HG02642 (cell line): ENCODE data around the gene SLC44A2.

ENCODE experiments used
- ATAC-seq: cut with Tn5 transposase; IDR thresholded peaks from one replicate; pipeline ENCODE4 v1.9.1; 2021; ENCODE audit warnings: mild to moderate bottlenecking; ENCODE audit not compliant: unreplicated experiment, poor library complexity

Gene SLC44A2

DNA sequence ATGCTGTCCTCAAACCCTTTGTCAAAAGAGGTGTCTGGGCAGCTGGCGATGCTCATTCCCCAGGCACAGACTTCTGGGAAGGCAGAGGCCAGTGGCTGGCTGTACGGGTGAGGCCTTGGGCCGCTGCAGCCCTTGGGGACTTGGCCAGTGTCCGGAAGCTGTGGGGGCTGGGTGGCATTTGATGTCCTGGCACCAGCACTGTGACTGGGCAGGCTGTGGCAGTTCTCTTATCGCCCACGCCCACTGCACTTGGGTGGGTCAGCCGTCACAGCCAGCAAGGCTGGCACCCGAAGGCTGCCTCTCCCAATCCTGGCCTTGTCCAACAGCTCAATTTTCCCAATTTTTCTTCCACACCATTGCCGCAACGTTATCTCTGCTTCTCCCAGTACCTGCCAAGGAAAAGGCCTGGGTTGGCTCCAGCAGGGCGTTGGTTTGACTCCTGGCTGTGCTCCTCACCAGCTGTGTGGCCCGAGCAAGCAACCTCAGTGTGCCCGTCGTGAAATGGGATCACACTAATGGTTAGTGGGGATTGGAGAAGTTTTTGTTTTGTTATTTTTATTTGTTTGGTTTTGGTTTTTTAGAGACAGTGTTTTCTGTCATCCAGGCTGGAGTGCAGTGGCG is 12.7 kb upstream of the SLC44A2 start:
- no peak for ATAC-seq

GRCh38 chr19:10615429-10616023 is 9.8 kb upstream of the SLC44A2 start:
- ATAC-seq, result no peak

- no peak for ATAC-seq
Observed at GRCh38 chr19:10617409-10618121, 7.8 kb upstream of the SLC44A2 start.

GRCh38 chr19:10618846-10619245 is 6.5 kb upstream of the SLC44A2 start:
- ATAC-seq, result no peak

GRCh38 chr19:10620786-10621185 is 4.6 kb upstream of the SLC44A2 start:
- ATAC-seq, result no peak

DNA sequence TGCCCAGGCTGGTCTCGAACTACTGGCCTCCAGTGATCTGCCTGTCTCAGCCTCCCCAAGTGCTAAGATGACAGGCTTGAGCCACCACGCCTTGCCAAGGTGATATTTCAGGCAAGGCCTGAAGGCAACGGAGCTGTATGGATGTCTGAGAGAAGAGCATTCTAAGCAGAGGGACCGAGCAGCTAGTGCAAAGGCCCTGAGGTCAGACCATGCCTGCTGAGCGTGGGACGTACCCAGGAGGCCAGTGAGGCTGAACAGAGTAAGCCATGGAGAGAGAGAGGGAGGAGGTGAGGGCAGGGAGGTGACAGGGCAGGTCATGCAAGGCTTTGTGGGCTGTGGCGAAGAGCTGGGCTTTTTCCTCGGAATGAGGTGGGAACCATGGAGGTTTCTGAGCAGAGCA is 3.4 kb upstream of the SLC44A2 start:
- ATAC-seq, result no peak

DNA sequence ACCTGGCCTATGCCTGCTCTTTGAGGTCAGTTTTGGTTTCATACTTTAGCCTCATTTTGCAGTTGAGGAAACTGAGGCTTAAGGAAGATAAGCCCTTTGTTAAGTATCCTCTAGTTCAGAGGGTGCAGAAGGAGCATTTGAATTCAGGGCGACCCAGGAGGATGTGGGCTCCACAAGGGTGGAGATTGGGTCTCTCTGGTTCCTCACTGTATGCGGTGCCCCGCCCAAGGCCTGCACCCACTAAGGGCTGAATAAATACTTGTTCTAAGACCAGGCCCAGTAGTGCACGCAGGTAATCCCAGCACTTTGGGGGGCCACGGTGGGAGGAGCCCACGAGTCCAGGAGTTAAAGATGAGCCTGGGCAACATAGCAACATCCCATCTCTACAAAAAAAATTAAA is 768 bp upstream of the SLC44A2 start:
- no peak for ATAC-seq

DNA sequence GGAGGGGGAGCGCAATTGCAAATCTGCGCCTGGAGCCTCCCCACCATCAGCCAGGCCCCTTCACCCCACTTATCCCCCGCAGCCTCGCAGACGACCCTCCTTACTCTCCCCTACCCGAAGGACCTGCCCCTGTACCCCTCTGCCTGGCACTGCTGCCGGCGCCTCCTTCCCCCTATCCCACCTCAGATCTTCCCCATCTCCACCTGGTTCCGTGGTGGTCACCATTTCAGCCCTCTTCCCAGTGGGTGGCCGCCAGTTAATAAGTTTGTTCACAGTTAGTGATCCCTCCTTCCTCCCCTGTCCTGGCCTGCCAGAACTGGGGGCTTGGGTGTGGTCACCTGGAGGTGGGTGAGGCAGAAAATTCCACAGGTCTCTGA is 397 bp downstream of the SLC44A2 start:
- ATAC-seq, result no peak

- ATAC-seq, result no peak
Observed at GRCh38 chr19:10631874-10632273, 6.5 kb downstream of the SLC44A2 start.

DNA sequence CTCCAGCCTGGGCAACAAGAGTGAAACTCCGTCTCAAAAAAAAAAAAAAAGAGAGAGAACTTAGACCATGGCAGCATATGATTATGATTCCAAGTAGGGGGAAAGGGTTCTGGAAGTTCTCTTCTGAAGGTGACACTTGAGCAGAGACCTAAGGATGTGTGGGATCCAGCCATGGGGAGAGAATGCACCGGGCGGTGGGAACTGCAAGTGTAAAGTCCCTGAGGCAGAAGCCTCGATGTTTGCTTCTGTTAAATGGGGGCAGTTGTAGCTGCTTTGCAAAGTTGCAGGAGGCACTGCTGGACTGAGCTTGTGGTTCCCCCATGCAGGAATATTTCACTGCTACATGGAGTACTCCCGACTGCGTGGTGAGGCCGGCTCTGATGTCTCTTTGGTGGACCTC is 9.1 kb downstream of the SLC44A2 start:
- no peak for ATAC-seq

DNA sequence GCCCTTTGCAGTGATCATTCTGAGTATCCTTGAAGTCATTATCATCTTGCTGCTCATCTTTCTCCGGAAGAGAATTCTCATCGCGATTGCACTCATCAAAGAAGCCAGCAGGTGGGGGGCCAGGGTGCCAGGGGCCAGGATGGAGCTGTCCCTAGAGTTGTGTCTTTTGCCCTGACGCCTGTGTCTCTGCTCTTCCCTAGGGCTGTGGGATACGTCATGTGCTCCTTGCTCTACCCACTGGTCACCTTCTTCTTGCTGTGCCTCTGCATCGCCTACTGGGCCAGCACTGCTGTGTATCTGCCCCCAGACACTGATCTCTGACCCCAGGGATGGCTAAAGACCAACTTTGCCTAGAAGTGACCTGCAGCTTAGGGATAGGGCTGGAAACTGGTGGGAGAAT is 9.6 kb downstream of the SLC44A2 start:
- no peak for ATAC-seq

- no peak for ATAC-seq
Observed at GRCh38 chr19:10636304-10636972, 11.1 kb downstream of the SLC44A2 start.

GRCh38 chr19:10637894-10638293 is 12.5 kb downstream of the SLC44A2 start:
- no peak for ATAC-seq

GRCh38 chr19:10639836-10640235 is 14.5 kb downstream of the SLC44A2 start:
- ATAC-seq, result no peak

DNA sequence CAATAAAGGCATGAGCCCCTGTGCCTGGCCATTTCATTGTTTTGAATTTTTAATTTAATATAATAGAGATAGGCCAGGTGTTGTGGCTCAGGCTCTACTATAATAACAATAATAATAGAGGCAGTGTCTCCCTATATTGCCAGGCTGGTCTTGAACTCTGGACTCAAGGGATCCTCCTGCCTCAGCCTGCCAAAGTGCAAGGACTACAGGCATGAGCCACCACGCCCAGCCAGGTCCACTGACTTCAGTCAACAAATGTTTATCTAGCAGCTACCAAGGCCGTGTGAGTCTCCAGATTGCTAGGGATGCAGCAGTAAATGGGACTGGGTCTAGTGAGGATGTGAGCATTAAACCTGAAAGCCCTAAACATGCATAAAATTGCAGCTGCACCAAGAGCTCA is 15.0 kb downstream of the SLC44A2 start:
- no peak for ATAC-seq

DNA sequence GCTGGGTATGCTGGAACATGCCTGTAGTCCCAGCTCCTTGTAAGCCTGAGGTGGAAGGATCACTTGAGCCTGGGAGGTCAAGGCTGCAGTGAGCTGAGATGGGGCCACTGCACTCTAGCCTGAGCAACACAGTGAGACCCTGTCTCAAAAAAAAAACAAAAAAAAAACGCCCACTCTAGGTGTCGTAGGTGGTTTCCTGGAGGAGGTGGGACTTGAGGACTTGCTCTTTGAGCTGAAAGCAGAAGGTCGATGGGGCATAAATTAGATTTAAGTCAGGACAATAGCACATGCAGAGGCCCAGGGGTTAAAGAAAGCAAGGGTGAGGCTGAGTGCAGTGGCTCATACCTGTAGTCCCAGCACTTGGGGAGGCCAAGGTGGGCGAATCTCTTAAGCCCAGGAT is 15.9 kb downstream of the SLC44A2 start:
- no peak for ATAC-seq

DNA sequence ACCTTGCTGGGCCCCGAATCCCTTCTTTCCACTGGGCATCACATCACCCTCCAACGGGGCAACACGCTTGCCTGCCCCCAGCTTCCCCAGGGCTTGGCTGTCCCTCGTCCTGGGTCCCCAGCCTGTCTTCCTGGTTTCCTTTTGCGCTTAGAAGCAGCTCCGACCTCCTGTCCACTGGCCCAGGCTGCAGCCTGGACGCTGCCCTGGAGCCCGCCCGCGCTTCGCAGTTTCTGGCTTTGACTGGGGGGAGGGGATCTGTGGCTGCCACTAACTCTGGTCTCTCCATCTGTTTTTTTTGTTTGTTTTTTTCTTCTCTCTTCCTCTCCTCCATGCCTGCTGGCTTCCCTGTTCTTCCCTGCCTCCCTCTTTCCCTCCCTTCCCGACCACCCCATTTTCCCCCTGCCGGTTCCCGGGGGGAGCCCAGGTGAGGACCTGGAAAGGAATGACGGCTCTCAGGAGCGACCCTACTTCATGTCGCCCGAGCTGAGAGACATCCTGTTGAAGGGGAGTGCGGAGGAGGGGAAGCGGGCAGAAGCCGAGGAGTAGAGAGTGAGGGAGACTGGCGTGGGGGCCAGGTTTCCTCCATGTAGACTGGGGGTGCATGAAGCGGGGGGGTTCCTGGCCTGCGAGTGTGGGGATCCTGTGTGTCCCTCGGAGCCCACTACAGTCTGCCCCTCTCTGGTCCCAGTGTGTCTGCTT is 17.3 kb downstream of the SLC44A2 start:
- ATAC-seq, result no peak

DNA sequence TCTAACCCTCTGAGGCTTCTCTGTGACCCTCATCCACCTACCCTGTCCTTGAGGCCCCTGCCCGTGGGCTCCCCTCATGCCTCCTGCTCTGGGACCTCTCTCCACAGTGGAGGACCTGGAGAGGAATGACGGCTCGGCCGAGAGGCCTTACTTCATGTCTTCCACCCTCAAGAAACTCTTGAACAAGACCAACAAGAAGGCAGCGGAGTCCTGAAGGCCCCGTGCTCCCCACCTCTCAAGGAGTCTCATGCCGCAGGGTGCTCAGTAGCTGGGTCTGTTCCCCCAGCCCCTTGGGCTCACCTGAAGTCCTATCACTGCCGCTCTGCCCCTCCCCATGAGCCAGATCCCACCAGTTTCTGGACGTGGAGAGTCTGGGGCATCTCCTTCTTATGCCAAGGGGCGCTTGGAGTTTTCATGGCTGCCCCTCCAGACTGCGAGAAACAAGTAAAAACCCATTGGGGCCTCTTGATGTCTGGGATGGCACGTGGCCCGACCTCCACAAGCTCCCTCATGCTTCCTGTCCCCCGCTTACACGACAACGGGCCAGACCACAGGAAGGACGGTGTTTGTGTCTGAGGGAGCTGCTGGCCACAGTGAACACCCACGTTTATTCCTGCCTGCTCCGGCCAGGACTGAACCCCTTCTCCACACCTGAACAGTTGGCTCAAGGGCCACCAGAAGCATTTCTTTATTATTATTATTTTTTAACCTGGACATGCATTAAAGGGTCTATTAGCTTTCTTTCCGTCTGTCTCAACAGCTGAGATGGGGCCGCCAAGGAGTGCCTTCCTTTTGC is 18.0 kb downstream of the SLC44A2 start:
- ATAC-seq, result no peak

DNA sequence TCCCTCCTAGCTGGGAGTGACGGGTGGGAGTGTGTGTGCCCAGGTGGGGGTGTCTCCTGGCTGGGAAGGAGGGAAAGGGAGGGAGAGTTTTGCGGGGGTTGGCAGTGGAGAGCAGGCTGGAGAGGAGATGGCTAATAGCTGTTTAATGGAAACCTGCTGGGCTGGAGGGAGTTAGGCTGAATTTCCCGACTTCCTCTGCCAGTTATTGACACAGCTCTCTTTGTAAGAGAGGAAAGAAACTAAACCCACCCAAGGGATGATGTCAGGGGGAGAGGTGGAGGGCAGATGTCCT is 18.6 kb downstream of the SLC44A2 start:
- no peak for ATAC-seq
